Adrenal gland (tissue), 12 donors: ENCODE data around the gene BRIP1. TPM values are rescaled to one million over a fixed set of nuclear protein-coding genes. Genes with fewer than 3 reads are reported as not detected.

Source experiments
- DNase-seq, 7 donors: peaks; one replicate each; pipeline ENCODE4 v3.0.0-alpha.2; 2019 to 2020
- H3K27ac ChIP-seq, 5 donors: fragments of 200-600 bp; sonication (generic) in 4 of 5; 1 replicate in 3 of 5; 2 replicates in 2 of 5; pipeline versions ENCODE4 v1.5.1 to v1.8.0; 2016 to 2020; ENCODE audit warnings: mild to moderate bottlenecking in 1 of 5
- H3K27me3 ChIP-seq: fragments of 200-600 bp; 2 replicates; pipeline ENCODE4 v1.8.0; 2021
- H3K36me3 ChIP-seq, 2 donors: fragments of 200-600 bp; replicated peaks in 1 of 2; 1 replicate in 1 of 2; 2 replicates in 1 of 2; pipeline versions ENCODE4 v1.5.1 to v1.8.0; 2018 to 2022
- H3K4me1 ChIP-seq, 2 donors: fragments of 200-600 bp; replicated peaks in 1 of 2; 1 replicate in 1 of 2; 2 replicates in 1 of 2; pipeline versions ENCODE4 v1.5.1 to v1.8.0; 2018 to 2021
- H3K4me3 ChIP-seq, 4 donors: fragments of 200-600 bp; sonication (generic) in 3 of 4; one replicate each; pipeline ENCODE4 v1.5.1; 2016 to 2018
- H3K9me3 ChIP-seq, 3 donors: fragments of 200-600 bp; sonication (generic) in 1 of 3; replicated peaks in 1 of 3; 1 replicate in 2 of 3; 2 replicates in 1 of 3; pipeline versions ENCODE4 v1.5.1 to v1.8.0; 2016 to 2021
- CTCF ChIP-seq, 6 experiments: fragments of 450-650 bp in 4 of 6; fragments of 200-600 bp in 2 of 6; sonication (generic) in 1 of 6; IDR thresholded peaks; 1 replicate in 5 of 6; 2 replicates in 1 of 6; pipeline versions ENCODE4 v1.5.1 to v1.8.0; 2016 to 2021; ENCODE audit warnings: antibody characterized with exemption in 6 of 6, mild to moderate bottlenecking in 2 of 6, moderate library complexity in 1 of 6
- POLR2A ChIP-seq, 2 donors: fragments of 450-650 bp; IDR thresholded peaks; one replicate each; pipeline ENCODE4 v1.6.1; 2017; ENCODE audit warnings: antibody characterized with exemption in 2 of 2, mild to moderate bottlenecking in 2 of 2, moderate library complexity in 1 of 2
- WGBS, 4 donors: extraction: QIAGEN DNeasy Blood & Tissue Kit in 2 of 4; methylation state at CpG; one replicate each; pipeline versions ENCODE4 v1.1.5 to v1.1.7; 2013 to 2017; 5-methylcytosine and 5-hydroxymethylcytosine counted together
- intact Hi-C, 2 donors: fragments of 100-400 bp; cut with DNase I; formaldehyde crosslinking; loops; one replicate each; pipeline versions ENCODE4 v1.14.1 to v1.15.0; 2022 to 2023
- polyA plus RNA-seq, 3 donors: library from polyadenylated mRNA; stranded (reverse); fragments of 200-250 nt in 2 of 3; fragments of 350-450 nt in 1 of 3; fragmentation: Illumina TruSeq in 1 of 3; extraction: RNeasy Lipid Tissue Mini Kit (QIAGEN cat#74804) in 1 of 3; gene quantifications; one replicate each; pipeline ENCODE4 v1.2.3, GENCODE V29; 2013 to 2014
- total RNA-seq, 9 donors: library from RNA; depleted of rRNA in 4 of 9; stranded (reverse); fragments of >200 nt in 4 of 9; fragments of 120-200 nt in 1 of 9; fragmentation: NEBNext Ultra II Directional in 1 of 9; extraction: Animal tissue kit (Norgen Biotek cat#: 25700) in 1 of 9; gene quantifications; one replicate each; pipeline versions ENCODE4 v1.1.0 to v1.2.4, GENCODE V29; 2013 to 2023
- donor health status: healthy with polysubstance abuse.
- donor health status: Bipolar disorder and iron deficiency.
- donor health status: DM: yes; HTN: yes; CAD: no.
- donor health status: DM: no; HTN: no; CAD: no.
- donor health status: DM: no; HTN: no; CAD: no.
- donor health status: DM: yes; HTN: yes; CAD: no.

BRIP1 gene
- total and polyA plus RNA-seq, 12 donors = 0.06 to 6.9 (median 0.46) TPM

GRCh38 chr17:61736438-61736837 is 126.9 kb downstream of the BRIP1 start:
- TF ChIP-seq POLR2A (IDR thresholded peaks at IDR 0.05) = no peak
- no peak for TF ChIP-seq CTCF (IDR thresholded peaks at IDR 0.05)
- Histone ChIP-seq H3K36me3 (no peaks in the 10 kb centered on the region), H3K27ac (no peak overlapping the region), H3K4me3 (no peak overlapping the region), H3K4me1 (no peaks in the 10 kb centered on the region), H3K27me3 (no peaks in the 10 kb centered on the region), H3K9me3 (no peaks in the 10 kb centered on the region)
- intact Hi-C loops = no loop called here
- no peak for DNase-seq

GRCh38 chr17:61735807-61736206 is 127.5 kb downstream of the BRIP1 start:
- Histone ChIP-seq H3K4me1 (no peaks in the 10 kb centered on the region), H3K9me3 (no peaks in the 10 kb centered on the region), H3K27ac (no peak overlapping the region), H3K36me3 (no peaks in the 10 kb centered on the region), H3K4me3 (no peak overlapping the region), H3K27me3 (no peaks in the 10 kb centered on the region)
- intact Hi-C loops = no loop called here
- no peak for DNase-seq
- 84 to 96% (median 94%) methylated on average over 2 of the region's 2 CpGs for WGBS, 4 donors
- no peak for TF ChIP-seq CTCF (IDR thresholded peaks at IDR 0.05)
- TF ChIP-seq POLR2A (IDR thresholded peaks at IDR 0.05) = no peak

GRCh38 chr17:61734466-61734865 is 128.9 kb downstream of the BRIP1 start:
- DNase-seq = no peak
- H3K4me3 ChIP-seq = no peak overlapping the region
- H3K4me1 ChIP-seq = no peaks in the 10 kb centered on the region
- no peaks in the 10 kb centered on the region for H3K9me3 ChIP-seq
- intact Hi-C loops = no loop called here
- H3K36me3 ChIP-seq = no peaks in the 10 kb centered on the region
- no peak overlapping the region for H3K27ac ChIP-seq
- H3K27me3 ChIP-seq = no peaks in the 10 kb centered on the region
- no peak for TF ChIP-seq CTCF (IDR thresholded peaks at IDR 0.05)

- intact Hi-C loops = no loop called here
- 91 to 98% (median 95%) methylated on average over 3 of the region's 3 CpGs for WGBS, 4 donors
Measured at GRCh38 chr17:61734012-61734411, 129.3 kb downstream of the BRIP1 start.

GRCh38 chr17:61733021-61733420 is 130.3 kb downstream of the BRIP1 start:
- Histone ChIP-seq H3K27me3 (no peaks in the 10 kb centered on the region), H3K9me3 (no peaks in the 10 kb centered on the region), H3K27ac (no peak overlapping the region), H3K4me3 (no peak overlapping the region), H3K4me1 (no peaks in the 10 kb centered on the region), H3K36me3 (no peaks in the 10 kb centered on the region)
- intact Hi-C loops = no loop called here
- WGBS, 4 donors = 96 to 99% (median 97%) methylated on average over 5 of the region's 5 CpGs
- TF ChIP-seq POLR2A (IDR thresholded peaks at IDR 0.05) (no peak), CTCF (IDR thresholded peaks at IDR 0.05) (no peak)
- no peak for DNase-seq

More at GRCh38 chr17:61734012-61734411, 129.3 kb downstream of the BRIP1 start:
- H3K9me3 ChIP-seq = no peaks in the 10 kb centered on the region
- H3K27ac ChIP-seq = no peak overlapping the region
- no peak for TF ChIP-seq POLR2A (IDR thresholded peaks at IDR 0.05)
- H3K27me3 ChIP-seq = no peaks in the 10 kb centered on the region
- H3K4me3 ChIP-seq = no peak overlapping the region
- H3K4me1 ChIP-seq = no peaks in the 10 kb centered on the region
- no peaks in the 10 kb centered on the region for H3K36me3 ChIP-seq
- DNase-seq = no peak
